ENCODE data around the gene MYBPC2. TPM values are rescaled to one million over a fixed set of nuclear protein-coding genes. Genes with fewer than 3 reads are reported as not detected.

Gene MYBPC2
- total and polyA plus RNA-seq, 9 of the 15 experiments (the other 6 are each of a cell fraction or from before 2014, with no cell fraction given) = 0.01 to 0.14 (median 0.04) TPM; not detected in 6

GRCh38 chr19:50511069-50511822 lies 78.6 kb downstream of the MYBPC2 start, which contains the start of gene JOSD2 (continued):
- TF ChIP-seq POLR2G (IDR thresholded peaks at IDR 0.05; ENCODE audit: low read depth, low read length) (peak; percentile 83), DEAF1 (CRISPR knock-in tag; IDR thresholded peaks at IDR 0.05) (0 out of 2 replicates have a peak, but pooled peaks have one; percentile 32), IRF2 (CRISPR knock-in tag; IDR thresholded peaks at IDR 0.05) (no peak), SMAD1 (IDR thresholded peaks at IDR 0.05; ENCODE audit: low read depth, low read length, partially characterized antibody) (peak; percentile 60), ZNF175 (CRISPR knock-in tag; IDR thresholded peaks at IDR 0.05; ENCODE audit: low read depth) (peak; percentile 85; the same call in 1 of the 2 replicates), RBFOX2 (IDR thresholded peaks at IDR 0.05; ENCODE audit: low read depth, low read length) (peak; percentile 78), E2F1 (CRISPR knock-in tag; IDR thresholded peaks at IDR 0.05) (peak; percentile 81), RFX5 (IDR thresholded peaks at IDR 0.05; ENCODE audit: low read depth, low read length) (peak; percentile 76), CEBPB (tag; IDR thresholded peaks at IDR 0.05) (0 out of 2 replicates have a peak, but pooled peaks have one; percentile 30), TFAP4 (CRISPR knock-in tag; IDR thresholded peaks at IDR 0.05; ENCODE audit: borderline replicate concordance) (peak; percentile 91), NCOA1 (IDR thresholded peaks at IDR 0.05; ENCODE audit: low read depth) (peak; percentile 99), AFF1 (IDR thresholded peaks at IDR 0.05; ENCODE audit: low read depth in 1 of 2, partially characterized antibody in 2 of 2) (peak; percentile 18 to 97), NONO (IDR thresholded peaks at IDR 0.05; ENCODE audit: low read depth in 2 of 2, low read length in 1 of 2) (peak in 1 of 2 experiments; percentile 70; a peak in 2 of 4 replicates)
- TF ChIP-seq, protein P1, sequence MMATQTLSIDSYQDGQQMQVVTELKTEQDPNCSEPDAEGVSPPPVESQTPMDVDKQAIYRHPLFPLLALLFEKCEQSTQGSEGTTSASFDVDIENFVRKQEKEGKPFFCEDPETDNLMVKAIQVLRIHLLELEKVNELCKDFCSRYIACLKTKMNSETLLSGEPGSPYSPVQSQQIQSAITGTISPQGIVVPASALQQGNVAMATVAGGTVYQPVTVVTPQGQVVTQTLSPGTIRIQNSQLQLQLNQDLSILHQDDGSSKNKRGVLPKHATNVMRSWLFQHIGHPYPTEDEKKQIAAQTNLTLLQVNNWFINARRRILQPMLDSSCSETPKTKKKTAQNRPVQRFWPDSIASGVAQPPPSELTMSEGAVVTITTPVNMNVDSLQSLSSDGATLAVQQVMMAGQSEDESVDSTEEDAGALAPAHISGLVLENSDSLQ (IDR thresholded peaks at IDR 0.05) = no peak
- TF ChIP-seq, protein P2, sequence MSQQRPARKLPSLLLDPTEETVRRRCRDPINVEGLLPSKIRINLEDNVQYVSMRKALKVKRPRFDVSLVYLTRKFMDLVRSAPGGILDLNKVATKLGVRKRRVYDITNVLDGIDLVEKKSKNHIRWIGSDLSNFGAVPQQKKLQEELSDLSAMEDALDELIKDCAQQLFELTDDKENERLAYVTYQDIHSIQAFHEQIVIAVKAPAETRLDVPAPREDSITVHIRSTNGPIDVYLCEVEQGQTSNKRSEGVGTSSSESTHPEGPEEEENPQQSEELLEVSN (IDR thresholded peaks at IDR 0.05; ENCODE audit: borderline replicate concordance in 1 of 2, extremely low read depth in 1 of 2, insufficient read depth in 1 of 2, insufficient read length in 1 of 2, low read depth in 1 of 2, low read length in 1 of 2, poor library complexity in 1 of 2, severe bottlenecking in 1 of 2) = peak; percentile 64 to 78

Measured in K562 (cell line).